HepG2 (cell line): ENCODE results near the gene AADACL4. TPM values are rescaled to one million over a fixed set of nuclear protein-coding genes. Genes with fewer than 3 reads are reported as not detected.

Experiments
- ATAC-seq: fragments of 200-7000 bp; cut with Tn5 transposase; 3 replicates; pipeline ENCODE4 v1.9.1; 2020; ENCODE audit warnings: mild to moderate bottlenecking, moderate library complexity
- BruUV-seq: library from RNA; stranded (reverse); fragments of 400-500 nt; replicated peaks from 2 replicates; lab custom pipeline; 2021; lab: Mats Ljungman, UMichigan
- CTCF ChIA-PET: fragments of 300-600 bp; formaldehyde crosslinking; extraction: SDS; loops from one replicate; lab custom pipeline; 2021; ENCODE audit warnings: low total read pairs, inconsistent platforms, low intra/inter-chr PET ratio; lab: Yijun Ruan, JAX
- POLR2A ChIA-PET: fragments of 350-600 bp; sonication (Branson Sonifier 250); formaldehyde crosslinking; loops from one replicate; lab custom pipeline; 2020; ENCODE audit warnings: antibody characterized with exemption, inconsistent platforms; lab: Yijun Ruan, JAX
- DNase-seq: peaks from one replicate; pipeline ENCODE4 v3.0.0-alpha.2; 2015; ENCODE audit warnings: low spot score
- FAIRE-seq: peaks from 3 replicates; lab custom pipeline; 2011; peaks lifted over from hg19 to GRCh38; lab: Jason Lieb, UNC
- H2AFZ ChIP-seq: one replicate; pipeline ENCODE4 v1.6.1; 2011; ENCODE audit warnings: low read length, inconsistent platforms
- H3K27ac ChIP-seq: fragments of 300-600 bp; 3 replicates; pipeline ENCODE4 v1.8.0; 2011; ENCODE audit warnings: mixed run types, mild to moderate bottlenecking, mixed read lengths, low read length, inconsistent platforms; ENCODE audit not compliant: insufficient read depth; ENCODE audit errors: extremely low read length
- H3K27me3 ChIP-seq, 2 experiments: fragments of 200-600 bp in 1 of 2; 2 replicates in 1 of 2; 3 replicates in 1 of 2; pipeline versions ENCODE4 v1.6.0 to v1.8.0; 2011; ENCODE audit warnings: low read length in 2 of 2, mild to moderate bottlenecking in 2 of 2, moderate library complexity in 2 of 2, inconsistent platforms in 1 of 2; ENCODE audit not compliant: insufficient read depth in 2 of 2, control insufficient read depth in 1 of 2
- H3K36me3 ChIP-seq, 2 experiments: fragments of 200-600 bp in 1 of 2; replicated peaks in 1 of 2; 2 replicates in 1 of 2; 3 replicates in 1 of 2; pipeline versions ENCODE4 v1.5.1 to v1.8.0; 2011; ENCODE audit warnings: low read length in 2 of 2, inconsistent platforms in 1 of 2; ENCODE audit not compliant: insufficient read depth in 2 of 2, control insufficient read depth in 1 of 2
- H3K4me1 ChIP-seq: 2 replicates; pipeline ENCODE4 v1.5.1; 2012; ENCODE audit warnings: low read length, inconsistent platforms; ENCODE audit not compliant: insufficient read depth
- H3K4me2 ChIP-seq: 2 replicates; pipeline ENCODE4 v1.6.0; 2011; ENCODE audit warnings: low read depth, low read length, inconsistent platforms
- H3K4me3 ChIP-seq, 3 experiments: fragments of 200-600 bp in 1 of 3; sonication (generic), shearing (Covaris generic) in 1 of 3; replicated peaks in 1 of 3; 2 replicates each; pipeline ENCODE4 v1.5.1; 2011 to 2016; ENCODE audit warnings: low read length in 3 of 3, inconsistent platforms in 2 of 3, low read depth in 2 of 3, mild to moderate bottlenecking in 2 of 3, control low read depth in 1 of 3, mixed read lengths in 1 of 3; ENCODE audit not compliant: insufficient read depth in 1 of 3
- H3K79me2 ChIP-seq: one replicate; pipeline ENCODE4 v1.6.1; 2011; ENCODE audit warnings: low read length, inconsistent platforms; ENCODE audit not compliant: insufficient read depth
- H3K9ac ChIP-seq: 2 replicates; pipeline ENCODE4 v1.6.0; 2011; ENCODE audit warnings: mild to moderate bottlenecking, low read depth, low read length, inconsistent platforms; ENCODE audit not compliant: insufficient read depth
- H3K9me3 ChIP-seq: 2 replicates; pipeline ENCODE4 v1.5.1; 2012; ENCODE audit warnings: mild to moderate bottlenecking, low read length
- H4K20me1 ChIP-seq: 2 replicates; pipeline ENCODE4 v1.6.0; 2011; ENCODE audit warnings: inconsistent platforms, mild to moderate bottlenecking, low read length, moderate library complexity; ENCODE audit not compliant: insufficient read depth
- AGO2 ChIP-seq: fragments of 200-400 bp; formaldehyde crosslinking; optimal IDR thresholded peaks from 2 replicates; pipeline ENCODE3; 2017; ENCODE audit warnings: mild to moderate bottlenecking, low read depth, low read length, moderate library complexity
- CHD4 ChIP-seq: fragments of 200-600 bp; sonication (generic); IDR thresholded peaks from 2 replicates; pipeline ENCODE4 v1.7.0; 2017; ENCODE audit warnings: mild to moderate bottlenecking, low read length, borderline replicate concordance
- FOXJ3 ChIP-seq: sonication (generic); formaldehyde crosslinking; IDR thresholded peaks from 2 replicates; pipeline ENCODE4 v1.4.0; 2020; ENCODE audit warnings: missing genetic modification reagents, mild to moderate bottlenecking, borderline replicate concordance
- FUBP1 ChIP-seq: sonication (generic); formaldehyde crosslinking; IDR thresholded peaks from 2 replicates; pipeline ENCODE4 v1.5.1; 2020; ENCODE audit warnings: missing genetic modification reagents, mild to moderate bottlenecking, borderline replicate concordance
- HMGXB4 ChIP-seq, 2 experiments: sonication (generic) in 1 of 2; formaldehyde crosslinking in 1 of 2; IDR thresholded peaks; 2 replicates each; pipeline versions ENCODE4 v1.4.0 to v1.6.1; 2018 to 2020; ENCODE audit warnings: missing genetic modification reagents in 2 of 2, borderline replicate concordance in 1 of 2, low read depth in 1 of 2, mild to moderate bottlenecking in 1 of 2, missing biosample characterization in 1 of 2
- MXD1 ChIP-seq: sonication (generic); formaldehyde crosslinking; IDR thresholded peaks from 2 replicates; pipeline ENCODE4 v1.4.0; 2020; ENCODE audit warnings: mild to moderate bottlenecking, missing genetic modification reagents
- RXRB ChIP-seq: IDR thresholded peaks from 2 replicates; pipeline ENCODE4 v1.6.1; 2016; ENCODE audit warnings: borderline replicate concordance, missing genetic modification reagents, missing compliant biosample characterization
- TFAP4 ChIP-seq: sonication (generic); IDR thresholded peaks from 2 replicates; pipeline ENCODE4 v1.6.1; 2016; ENCODE audit warnings: low read depth, borderline replicate concordance
- ZBTB33 ChIP-seq: sonication (generic); formaldehyde crosslinking; IDR thresholded peaks from 2 replicates; pipeline ENCODE4 v1.4.0; 2020; ENCODE audit warnings: missing genetic modification reagents
- ZNF24 ChIP-seq: fragments of 450-650 bp; IDR thresholded peaks from 2 replicates; pipeline ENCODE4 v1.6.1; 2017; ENCODE audit warnings: antibody characterized with exemption, mild to moderate bottlenecking
- ZNF558 ChIP-seq: sonication (generic); formaldehyde crosslinking; IDR thresholded peaks from 2 replicates; pipeline ENCODE4 v1.9.0; 2022; ENCODE audit warnings: mild to moderate bottlenecking, missing genetic modification reagents, borderline replicate concordance
- ZNF607 ChIP-seq: sonication (generic); formaldehyde crosslinking; IDR thresholded peaks from 2 replicates; pipeline ENCODE4 v1.5.1; 2020; ENCODE audit warnings: missing genetic modification reagents, mild to moderate bottlenecking, borderline replicate concordance
- ZNF709 ChIP-seq: sonication (generic); formaldehyde crosslinking; IDR thresholded peaks from 2 replicates; pipeline ENCODE4 v1.5.0; 2020; ENCODE audit warnings: mild to moderate bottlenecking, missing genetic modification reagents
- WGBS: methylation state at CpG from one replicate; pipeline ENCODE4 v1.1.6; 2017; ENCODE audit warnings: low lambda C conversion rate; 5-methylcytosine and 5-hydroxymethylcytosine counted together
- in situ Hi-C: cut with HindIII; loops from 2 replicates; pipeline ENCODE4 v1.10.0; 2017; ENCODE audit warnings: low pct_unique_long_range_greater_than_20kb; ENCODE audit not compliant: extremely low pct_ligation_motif_present
- intact Hi-C: fragments of 100-400 bp; cut with micrococcal nuclease; formaldehyde crosslinking; loops from one replicate; pipeline ENCODE4 v1.10.0; 2022; ENCODE audit not compliant: unreplicated experiment
- polyA plus RNA-seq, 8 experiments: library from polyadenylated mRNA; depleted of rRNA in 3 of 8; stranded (reverse) in 7 of 8; unstranded in 1 of 8; fragments of >200 nt; fragmentation: Illumina TruSeq in 4 of 8; extraction: Trizol in 4 of 8; gene quantifications; 2 replicates each; pipeline versions ENCODE4 v1.2.1 to v1.2.3, GENCODE V29; 2011 to 2016; ENCODE audit warnings: low read depth in 4 of 8, missing spikeins in 1 of 8, mixed read lengths in 1 of 8; ENCODE audit not compliant: insufficient read depth in 1 of 8
- total RNA-seq, 5 experiments: library from RNA; depleted of rRNA; stranded (reverse); fragments of >200 nt; fragmentation: Illumina TruSeq; extraction: Trizol; gene quantifications; 2 replicates each; pipeline ENCODE4 v1.2.3, GENCODE V29; 2016; ENCODE audit warnings: low read depth in 1 of 5

The AADACL4 gene
- total and polyA plus RNA-seq, 2 of the 13 experiments (the other 11 are each of a cell fraction or from before 2014, with no cell fraction given) = not detected

- TF ChIP-seq ZBTB33 (peak; percentile 93), AGO2 (peak; percentile 95), CHD4 (no peak)
- TF ChIP-seq, all 625 proteins: peak for 10
Observed at GRCh38 chr1:12596007-12596821, 47.7 kb upstream of the AADACL4 start (continued).

DNA sequence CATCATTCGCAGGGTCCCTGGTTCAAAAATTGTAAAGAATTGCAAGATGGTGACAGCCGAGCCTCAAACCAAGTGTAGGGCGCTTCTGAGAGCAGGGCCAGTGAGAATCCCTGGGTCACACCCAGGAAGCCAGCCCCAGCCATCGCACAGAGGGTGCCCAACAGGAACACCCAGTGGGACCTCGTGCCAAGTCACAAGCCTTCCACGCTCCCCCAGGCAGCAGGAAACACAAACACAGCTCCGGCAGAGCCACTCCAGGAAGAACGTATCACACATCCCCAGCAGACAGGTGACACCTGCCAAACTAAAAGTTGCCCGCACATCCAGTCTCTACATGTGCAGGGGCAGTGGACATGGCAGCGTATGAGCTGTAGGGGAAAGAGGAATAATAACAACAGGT is 46.1 kb upstream of the AADACL4 start:
- no peak overlapping the region for H3K9ac ChIP-seq
- peaks cover 88% of the 10 kb centered on the region for H3K4me1 ChIP-seq
- intact Hi-C loops = no loop called here
- H3K36me3 ChIP-seq = peaks cover 9 to 59% of the 10 kb centered on the region in 2 experiments
- no peak overlapping the region for H3K4me2 ChIP-seq
- no peak overlapping the region for H3K27ac ChIP-seq
- peaks cover 88% of the 10 kb centered on the region for H4K20me1 ChIP-seq
- WGBS = 83% methylated on average over 4 of the region's 10 CpGs
- FAIRE-seq = no peak
- ChIA-PET POLR2A (interaction anchor here (17.4 kb wide), 1 partner anchor 19 kb away, joined by 357 read pairs; the partner anchor contains the start of gene DHRS3), CTCF (no interaction called here)
- no peak overlapping the region for H3K4me3 ChIP-seq
- peaks cover 86% of the 10 kb centered on the region for H3K79me2 ChIP-seq
- no peak overlapping the region for H2AFZ ChIP-seq
- ATAC-seq = no peak
- in situ Hi-C loops = no loop called here
- no peaks in the 10 kb centered on the region for H3K27me3 ChIP-seq
- H3K9me3 ChIP-seq = no peaks in the 10 kb centered on the region
- BruUV-seq = no TSS peak
- no peak for DNase-seq
- TF ChIP-seq HMGXB4 (CRISPR knock-in tag; IDR thresholded peaks at IDR 0.05; ENCODE audit: borderline replicate concordance in 1 of 2, low read depth in 1 of 2) (no peak), FUBP1 (no peak), RXRB (CRISPR knock-in tag) (no peak), FOXJ3 (CRISPR knock-in tag) (no peak), TFAP4 (no peak), ZNF558 (no peak), ZNF709 (CRISPR knock-in tag) (no peak), MXD1 (CRISPR knock-in tag) (no peak), ZNF24 (no peak), ZNF607 (no peak)
